ENCODE data around the gene IFNL1.
"Not testable (repeated sequence)": the region's sequence is repeated elsewhere in the genome, so short reads cannot be mapped to it uniquely, and the experiment has no call there.

The IFNL1 gene

GRCh38 chr19:39261704-39262103 is 34.5 kb upstream of the IFNL1 start:
- Histone ChIP-seq H3K27me3 (ENCODE audit: control insufficient read depth, insufficient read depth, low read length) (peaks cover 54% of the 10 kb centered on the region), H3K9me3 (ENCODE audit: control insufficient read depth, low read depth, low read length) (no peaks in the 10 kb centered on the region), H3K4me1 (ENCODE audit: control insufficient read depth, low read depth, low read length) (no peaks in the 10 kb centered on the region), H3K36me3 (ENCODE audit: control insufficient read depth, low read depth, low read length) (no peaks in the 10 kb centered on the region), H3K4me3 (ENCODE audit: low read length) (no peak overlapping the region), H3K9ac (ENCODE audit: low read length) (no peak overlapping the region), H3K27ac (ENCODE audit: low read length) (no peak overlapping the region)

DNA sequence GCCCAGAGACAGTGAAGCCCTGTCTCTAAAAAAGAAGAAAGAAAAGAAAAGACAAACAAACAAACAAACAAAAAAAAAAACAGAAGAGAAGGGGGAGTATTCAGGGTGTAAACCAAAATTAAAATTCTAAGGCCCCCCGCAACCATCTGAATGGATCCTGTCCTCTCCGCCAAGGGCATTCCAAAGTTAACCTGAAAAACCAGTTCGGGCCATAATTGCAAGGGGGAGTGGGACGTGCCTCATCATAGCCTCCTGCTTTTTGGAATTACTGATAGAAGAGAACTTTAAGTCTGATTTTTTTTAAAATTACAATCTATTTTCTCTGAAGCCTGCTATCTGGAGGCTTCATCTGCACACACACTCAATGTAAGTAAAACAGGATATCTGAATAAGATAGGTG is 33.7 kb upstream of the IFNL1 start:
- Histone ChIP-seq H3K4me1 (ENCODE audit: control insufficient read depth, low read depth, low read length) (no peaks in the 10 kb centered on the region), H3K27ac (ENCODE audit: low read length) (no peak overlapping the region), H3K27me3 (ENCODE audit: control insufficient read depth, insufficient read depth, low read length) (peaks cover 60% of the 10 kb centered on the region), H3K36me3 (ENCODE audit: control insufficient read depth, low read depth, low read length) (no peaks in the 10 kb centered on the region), H3K9ac (ENCODE audit: low read length) (no peak overlapping the region), H3K4me3 (ENCODE audit: low read length) (no peak overlapping the region), H3K9me3 (ENCODE audit: control insufficient read depth, low read depth, low read length) (no peaks in the 10 kb centered on the region)

GRCh38 chr19:39263912-39264305 is 32.3 kb upstream of the IFNL1 start:
- Histone ChIP-seq H3K9ac (ENCODE audit: low read length) (no peak overlapping the region), H3K9me3 (ENCODE audit: control insufficient read depth, low read depth, low read length) (no peaks in the 10 kb centered on the region), H3K27me3 (ENCODE audit: control insufficient read depth, insufficient read depth, low read length) (peaks cover 63% of the 10 kb centered on the region), H3K4me1 (ENCODE audit: control insufficient read depth, low read depth, low read length) (no peaks in the 10 kb centered on the region), H3K27ac (ENCODE audit: low read length) (no peak overlapping the region), H3K36me3 (ENCODE audit: control insufficient read depth, low read depth, low read length) (no peaks in the 10 kb centered on the region), H3K4me3 (ENCODE audit: low read length) (no peak overlapping the region)

GRCh38 chr19:39264306-39265290 is 31.6 kb upstream of the IFNL1 start:
- H3K4me3 ChIP-seq (ENCODE audit: low read length) = peak overlapping the region; percentile 24
- no peaks in the 10 kb centered on the region for H3K36me3 ChIP-seq (ENCODE audit: control insufficient read depth, low read depth, low read length)
- no peaks in the 10 kb centered on the region for H3K4me1 ChIP-seq (ENCODE audit: control insufficient read depth, low read depth, low read length)
- H3K27ac ChIP-seq (ENCODE audit: low read length) = no peak overlapping the region
- H3K9ac ChIP-seq (ENCODE audit: low read length) = no peak overlapping the region
- peaks cover 63% of the 10 kb centered on the region for H3K27me3 ChIP-seq (ENCODE audit: control insufficient read depth, insufficient read depth, low read length)
- no peaks in the 10 kb centered on the region for H3K9me3 ChIP-seq (ENCODE audit: control insufficient read depth, low read depth, low read length)

DNA sequence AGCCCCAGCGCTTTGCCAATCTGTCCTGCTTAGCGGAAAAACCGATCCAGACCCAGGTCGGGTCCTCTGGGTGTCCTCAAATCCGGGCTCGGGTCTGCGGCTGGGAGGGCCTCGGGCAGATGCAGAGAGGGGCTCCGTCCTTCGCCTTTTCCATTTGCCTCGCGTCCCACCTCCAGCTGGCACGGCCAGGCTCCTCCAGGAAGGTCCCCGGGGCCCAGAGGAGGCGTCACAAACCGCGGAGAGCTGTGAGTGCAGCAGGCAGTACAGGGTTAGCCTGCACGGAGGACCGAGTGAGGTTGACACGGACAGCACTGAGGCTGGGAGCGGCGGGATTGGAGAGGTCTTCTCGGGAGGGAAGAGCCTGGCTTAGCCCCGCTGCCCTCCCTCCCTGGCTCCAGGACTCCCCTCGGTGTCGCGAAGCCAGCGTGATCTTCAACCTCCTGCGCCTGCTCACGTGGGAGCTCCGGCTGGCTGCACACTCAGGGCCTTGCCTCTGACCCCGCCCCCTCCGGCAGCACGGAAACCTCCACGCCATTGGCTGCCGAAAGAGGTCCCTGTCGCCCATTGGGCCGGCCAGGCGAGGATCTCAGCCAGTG is 30.8 kb upstream of the IFNL1 start:
- Histone ChIP-seq H3K27me3 (ENCODE audit: control insufficient read depth, insufficient read depth, low read length) (peaks cover 63% of the 10 kb centered on the region), H3K9ac (ENCODE audit: low read length) (no peak overlapping the region), H3K4me3 (ENCODE audit: low read length) (peak overlapping the region; percentile 24), H3K4me1 (ENCODE audit: control insufficient read depth, low read depth, low read length) (no peaks in the 10 kb centered on the region), H3K27ac (ENCODE audit: low read length) (no peak overlapping the region), H3K36me3 (ENCODE audit: control insufficient read depth, low read depth, low read length) (no peaks in the 10 kb centered on the region), H3K9me3 (ENCODE audit: control insufficient read depth, low read depth, low read length) (no peaks in the 10 kb centered on the region)

- not testable (repeated sequence) for H3K9me3 ChIP-seq (ENCODE audit: control insufficient read depth, low read depth, low read length); H3K4me1 ChIP-seq (ENCODE audit: control insufficient read depth, low read depth, low read length); H3K36me3 ChIP-seq (ENCODE audit: control insufficient read depth, low read depth, low read length); H3K4me3 ChIP-seq (ENCODE audit: low read length); H3K9ac ChIP-seq (ENCODE audit: low read length); H3K27ac ChIP-seq (ENCODE audit: low read length)
- H3K27me3 ChIP-seq (ENCODE audit: control insufficient read depth, insufficient read depth, low read length) = peaks cover 46% of the 10 kb centered on the region
These were observed 28.1 kb upstream of the IFNL1 start, which contains the start of gene IFNL2 for GRCh38 chr19:39268085-39268484. Gene IFNL2, plus strand, starts transcription at chr19:39268396. Its CDS starts 173 bp downstream, at chr19:39268569.

DNA sequence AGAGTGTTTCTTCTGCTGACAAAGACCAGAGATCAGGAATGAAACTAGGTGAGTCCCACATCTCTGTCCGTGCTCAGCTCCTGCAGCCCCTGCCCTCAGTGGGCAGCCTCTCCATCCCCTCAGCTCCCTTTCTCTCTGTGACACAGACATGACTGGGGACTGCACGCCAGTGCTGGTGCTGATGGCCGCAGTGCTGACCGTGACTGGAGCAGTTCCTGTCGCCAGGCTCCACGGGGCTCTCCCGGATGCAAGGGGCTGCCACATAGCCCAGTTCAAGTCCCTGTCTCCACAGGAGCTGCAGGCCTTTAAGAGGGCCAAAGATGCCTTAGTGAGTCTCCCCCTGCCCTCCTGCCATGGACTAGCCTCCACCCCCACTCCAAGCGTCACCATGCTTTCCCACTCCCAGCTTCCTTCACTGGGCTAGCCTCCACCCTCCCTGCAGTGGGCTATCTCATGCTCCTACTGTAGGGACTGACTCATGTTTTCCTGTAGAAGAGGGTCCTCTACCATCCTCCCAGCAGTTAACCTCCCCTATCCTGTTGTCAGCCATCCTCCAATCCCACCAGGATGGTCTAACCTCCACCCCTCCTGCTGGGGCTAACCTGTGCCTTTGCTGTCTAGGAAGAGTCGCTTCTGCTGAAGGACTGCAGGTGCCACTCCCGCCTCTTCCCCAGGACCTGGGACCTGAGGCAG is 27.5 kb upstream of the IFNL1 start:
- not testable (repeated sequence) for H3K9me3 ChIP-seq (ENCODE audit: control insufficient read depth, low read depth, low read length); H3K27ac ChIP-seq (ENCODE audit: low read length); H3K9ac ChIP-seq (ENCODE audit: low read length); H3K4me1 ChIP-seq (ENCODE audit: control insufficient read depth, low read depth, low read length); H3K4me3 ChIP-seq (ENCODE audit: low read length); H3K36me3 ChIP-seq (ENCODE audit: control insufficient read depth, low read depth, low read length)
- peaks cover 40% of the 10 kb centered on the region for H3K27me3 ChIP-seq (ENCODE audit: control insufficient read depth, insufficient read depth, low read length)

DNA sequence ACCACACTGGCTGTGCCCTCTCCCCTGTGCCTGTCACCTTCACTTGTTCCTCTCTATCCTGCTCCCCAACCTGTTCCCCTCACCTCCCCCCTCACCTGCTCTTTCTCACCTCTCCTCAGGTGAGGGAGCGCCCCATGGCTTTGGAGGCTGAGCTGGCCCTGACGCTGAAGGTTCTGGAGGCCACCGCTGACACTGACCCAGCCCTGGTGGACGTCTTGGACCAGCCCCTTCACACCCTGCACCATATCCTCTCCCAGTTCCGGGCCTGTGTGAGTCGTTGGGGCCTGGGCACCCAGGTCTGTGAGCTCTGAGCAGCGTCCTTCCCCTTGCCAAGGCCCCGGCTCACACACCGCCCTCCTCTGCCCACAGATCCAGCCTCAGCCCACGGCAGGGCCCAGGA is 26.8 kb upstream of the IFNL1 start:
- H3K36me3 ChIP-seq (ENCODE audit: control insufficient read depth, low read depth, low read length); H3K9me3 ChIP-seq (ENCODE audit: control insufficient read depth, low read depth, low read length); H3K4me3 ChIP-seq (ENCODE audit: low read length); H3K4me1 ChIP-seq (ENCODE audit: control insufficient read depth, low read depth, low read length); H3K27ac ChIP-seq (ENCODE audit: low read length); H3K9ac ChIP-seq (ENCODE audit: low read length): not testable (repeated sequence)
- peaks cover 33% of the 10 kb centered on the region for H3K27me3 ChIP-seq (ENCODE audit: control insufficient read depth, insufficient read depth, low read length)

DNA sequence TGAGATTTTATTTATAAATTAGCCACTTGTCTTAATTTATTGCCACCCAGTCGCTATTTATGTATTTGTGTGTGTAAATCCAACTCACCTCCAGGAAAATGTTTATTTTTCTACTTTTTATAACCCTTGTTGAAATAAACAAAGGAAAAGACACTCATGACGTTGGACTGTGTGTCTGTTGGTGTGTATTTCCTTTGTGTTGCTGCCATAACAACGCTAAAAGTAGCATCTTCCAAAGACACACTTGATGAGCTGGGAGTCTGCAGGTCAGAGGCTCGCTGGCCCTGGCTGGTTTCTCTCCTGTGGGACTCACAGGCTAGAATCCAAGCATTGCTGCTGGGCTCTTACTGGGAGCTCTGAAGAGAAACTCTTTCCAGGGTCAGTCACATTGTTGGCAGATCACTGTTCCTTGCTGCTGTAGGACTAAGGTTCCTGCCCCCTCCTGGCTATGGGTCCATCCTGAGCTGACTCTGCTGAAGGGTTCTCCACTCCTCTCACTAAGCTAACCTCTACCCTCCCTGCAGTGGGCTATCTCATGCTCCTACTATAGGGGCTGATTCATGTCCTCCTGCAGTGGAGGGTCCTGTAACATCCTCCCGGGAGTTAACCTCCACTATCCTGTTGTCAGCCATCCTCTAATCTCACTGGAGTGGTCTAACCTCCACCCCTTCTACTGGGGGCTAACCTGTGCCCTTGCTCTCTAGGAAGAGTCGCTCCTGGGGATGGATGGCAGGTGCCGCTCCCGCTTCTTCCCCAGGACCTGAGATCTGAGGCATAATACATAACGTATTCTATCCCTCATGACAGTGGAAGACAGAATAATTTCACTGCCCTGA is 26.0 kb upstream of the IFNL1 start:
- H3K4me3 ChIP-seq (ENCODE audit: low read length) = no peak overlapping the region
- no peak overlapping the region for H3K9ac ChIP-seq (ENCODE audit: low read length)
- H3K9me3 ChIP-seq (ENCODE audit: control insufficient read depth, low read depth, low read length) = no peaks in the 10 kb centered on the region
- no peaks in the 10 kb centered on the region for H3K4me1 ChIP-seq (ENCODE audit: control insufficient read depth, low read depth, low read length)
- no peak overlapping the region for H3K27ac ChIP-seq (ENCODE audit: low read length)
- peaks cover 24% of the 10 kb centered on the region for H3K27me3 ChIP-seq (ENCODE audit: control insufficient read depth, insufficient read depth, low read length)
- H3K36me3 ChIP-seq (ENCODE audit: control insufficient read depth, low read depth, low read length) = no peaks in the 10 kb centered on the region

DNA sequence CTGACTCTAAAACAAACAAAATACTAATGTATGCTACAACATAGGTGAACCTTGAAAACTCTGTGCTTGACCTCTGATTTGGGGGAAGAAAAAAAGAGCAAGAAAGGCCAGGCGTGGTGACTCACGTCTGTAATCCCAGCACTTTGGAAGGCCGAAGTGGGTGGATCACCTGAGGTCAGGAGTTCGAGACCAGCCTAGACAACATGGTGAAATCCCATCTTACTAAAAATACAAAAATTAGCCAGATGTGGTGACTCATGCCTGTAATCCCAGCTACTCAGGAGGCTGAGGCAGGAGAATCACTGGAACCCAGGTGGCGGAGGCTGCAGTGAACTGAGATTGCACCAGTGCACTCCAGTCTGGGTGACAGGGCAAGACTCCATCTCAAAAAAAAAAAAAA is 22.3 kb upstream of the IFNL1 start:
- H3K27ac ChIP-seq (ENCODE audit: low read length); H3K4me1 ChIP-seq (ENCODE audit: control insufficient read depth, low read depth, low read length); H3K9ac ChIP-seq (ENCODE audit: low read length); H3K36me3 ChIP-seq (ENCODE audit: control insufficient read depth, low read depth, low read length); H3K27me3 ChIP-seq (ENCODE audit: control insufficient read depth, insufficient read depth, low read length); H3K4me3 ChIP-seq (ENCODE audit: low read length); H3K9me3 ChIP-seq (ENCODE audit: control insufficient read depth, low read depth, low read length): not testable (repeated sequence)

- Histone ChIP-seq H3K36me3 (ENCODE audit: control insufficient read depth, low read depth, low read length) (no peaks in the 10 kb centered on the region), H3K9ac (ENCODE audit: low read length) (no peak overlapping the region), H3K9me3 (ENCODE audit: control insufficient read depth, low read depth, low read length) (no peaks in the 10 kb centered on the region), H3K27me3 (ENCODE audit: control insufficient read depth, insufficient read depth, low read length) (no peaks in the 10 kb centered on the region), H3K4me3 (ENCODE audit: low read length) (no peak overlapping the region), H3K27ac (ENCODE audit: low read length) (no peak overlapping the region), H3K4me1 (ENCODE audit: control insufficient read depth, low read depth, low read length) (no peaks in the 10 kb centered on the region)
These were observed 20.6 kb upstream of the IFNL1 start for GRCh38 chr19:39275578-39275977.
